K562 (cell line): ENCODE data around the gene MINDY3.

Experiments used
- BMI1 ChIP-seq: fragments of 150-350 bp; IDR thresholded peaks from 2 replicates; pipeline ENCODE4 v1.6.1; 2014; ENCODE audit warnings: low read length
- HMG20B ChIP-seq: fragments of 250-450 bp; sonication (Bioruptor Pico); IDR thresholded peaks from 2 replicates; pipeline ENCODE4 v1.5.0; 2021; ENCODE audit warnings: mild to moderate bottlenecking
- POLR2A ChIP-seq: fragments of 450-650 bp; conservative IDR thresholded peaks from 2 replicates; pipeline ENCODE4 v1.6.1; 2016
- SMC3 ChIP-seq: conservative IDR thresholded peaks from 2 replicates; pipeline ENCODE4 v1.6.1; 2011; ENCODE audit warnings: low read depth, low read length, improper control_type of control experiment; ENCODE audit not compliant: insufficient read depth
- THRA ChIP-seq: fragments of 450-650 bp; IDR thresholded peaks from 2 replicates; pipeline ENCODE4 v1.6.1; 2017; ENCODE audit warnings: mild to moderate bottlenecking, moderate library complexity
- ZBTB33 ChIP-seq: sonication (generic); formaldehyde crosslinking; IDR thresholded peaks from 2 replicates; pipeline ENCODE4 v1.8.1; 2023; ENCODE audit warnings: mild to moderate bottlenecking, missing genetic modification reagents
- ZNF217 ChIP-seq: sonication (generic); formaldehyde crosslinking; IDR thresholded peaks from 2 replicates; pipeline ENCODE4 v1.8.0; 2022; ENCODE audit warnings: mild to moderate bottlenecking, missing genetic modification reagents

- TF ChIP-seq POLR2A (no peak), SMC3 (no peak), ZNF217 (CRISPR knock-in tag) (no peak), HMG20B (CRISPR knock-in tag) (no peak), ZBTB33 (CRISPR knock-in tag) (no peak), BMI1 (no peak), THRA (no peak)
Measured at GRCh38 chr10:15742836-15743235, 117.5 kb downstream of the MINDY3 start.
